Motor neuron (in vitro differentiated cells): ENCODE data around the gene MTR. TPM values are rescaled to one million over a fixed set of nuclear protein-coding genes. Genes with fewer than 3 reads are reported as not detected.

Experiments used
- ATAC-seq, 8 experiments: fragments of 200-7000 bp; cut with Tn5 transposase; replicated peaks in 6 of 8; 2 replicates each; pipeline ENCODE4 v1.8.0; 2021; ENCODE audit warnings: mild to moderate bottlenecking in 8 of 8, moderate library complexity in 8 of 8
- H3K27ac ChIP-seq, 2 donors: fragments of 250-450 bp; sonication (Bioruptor Pico); 2 replicates each; pipeline ENCODE4 v1.9.0; 2021; ENCODE audit warnings: antibody characterized with exemption in 2 of 2, mild to moderate bottlenecking in 2 of 2, moderate library complexity in 1 of 2
- H3K4me1 ChIP-seq, 2 donors: fragments of 250-450 bp; sonication (Bioruptor Pico); replicated peaks in 1 of 2; 2 replicates each; pipeline ENCODE4 v1.6.1; 2021; ENCODE audit warnings: antibody characterized with exemption in 2 of 2, mild to moderate bottlenecking in 2 of 2, moderate library complexity in 1 of 2
- H3K4me3 ChIP-seq, 5 donors: fragments of 250-450 bp; sonication (Bioruptor Pico); 2 replicates each; pipeline ENCODE4 v1.9.0; 2021; ENCODE audit warnings: antibody characterized with exemption in 5 of 5, mild to moderate bottlenecking in 5 of 5, moderate library complexity in 4 of 5
- WGBS, 10 experiments: fragments of 450-650 bp; shearing (Covaris generic); methylation state at CpG; one replicate each; pipeline ENCODE4 v1.0.0; 2022; 5-methylcytosine and 5-hydroxymethylcytosine counted together
- in situ Hi-C, 9 experiments: fragments of 400-800 bp; cut with MboI; loops; one replicate each; pipeline ENCODE4 v1.15.0; 2021; ENCODE audit warnings: low sequenced_read_pairs in 9 of 9, low pct_unique_long_range_greater_than_20kb in 2 of 9; ENCODE audit not compliant: unreplicated experiment in 9 of 9
- total RNA-seq, 8 experiments: library from RNA; unstranded; fragments of 300-600 nt; gene quantifications; 2 replicates each; pipeline versions ENCODE4 v1.2.3 to v1.2.4, GENCODE V29; 2022

MTR gene
- total RNA-seq, 8 experiments from 2014 or later: 13.9 to 42.3 (median 21.0) TPM

- peaks cover 7 to 9% of the 10 kb centered on the region in 2 donors for H3K4me1 ChIP-seq
- ATAC-seq: no peak
- whole genome bisulfite sequencing, 10 experiments: 97 to 100% (median 100%) methylated on average over 1 to 8 of the region's 9 CpGs; no CpG with 5 or more reads in 5 of the 10 experiments
- H3K27ac ChIP-seq: no peak overlapping the region
- in situ Hi-C loops: no loop called here
- H3K4me3 ChIP-seq: no peak overlapping the region
These were observed 24.8 kb downstream of the MTR start for GRCh38 chr1:236819856-236820255.

GRCh38 chr1:236821091-236821627, 26.1 kb downstream of the MTR start:
- no peak overlapping the region for H3K27ac ChIP-seq
- WGBS, 10 experiments: 0 to 57% (median 13%) methylated on average over 1 to 6 of the region's 6 CpGs
- H3K4me3 ChIP-seq: no peak overlapping the region
- in situ Hi-C loops: no loop called here
- peaks cover 7 to 9% of the 10 kb centered on the region in 2 donors for H3K4me1 ChIP-seq
- peak in 4 of 8 experiments; percentile 31 to 73 (median 45) for ATAC-seq

- no peak overlapping the region for H3K4me3 ChIP-seq
- H3K27ac ChIP-seq: no peak overlapping the region
- ATAC-seq: no peak
- H3K4me1 ChIP-seq: peaks cover 7 to 9% of the 10 kb centered on the region in 2 donors
- WGBS, 10 experiments: 92 to 100% (median 95%) methylated on average over 2 of the region's 2 CpGs; no CpG with 5 or more reads in 3 of the 10 experiments
- in situ Hi-C loops: no loop called here
These were observed 28.5 kb downstream of the MTR start for GRCh38 chr1:236823559-236823958.

- Histone ChIP-seq H3K4me1 (no peaks in the 10 kb centered on the region), H3K4me3 (no peak overlapping the region), H3K27ac (no peak overlapping the region)
- in situ Hi-C loops: no loop called here
- WGBS, 10 experiments: 83 to 100% (median 95%) methylated on average over 1 to 3 of the region's 3 CpGs
- ATAC-seq: no peak
These were observed 34.0 kb downstream of the MTR start for GRCh38 chr1:236829085-236829484.

- Histone ChIP-seq H3K4me3 (no peak overlapping the region), H3K4me1 (no peaks in the 10 kb centered on the region), H3K27ac (no peak overlapping the region)
- in situ Hi-C loops: no loop called here
- ATAC-seq: no peak
- 57 to 100% (median 94%) methylated on average over 1 to 3 of the region's 3 CpGs for WGBS, 10 experiments
These were observed 35.0 kb downstream of the MTR start for GRCh38 chr1:236830116-236830515.

- H3K4me1 ChIP-seq: no peaks in the 10 kb centered on the region
- in situ Hi-C loops: no loop called here
- WGBS, 10 experiments: 94 to 100% (median 96%) methylated on average over 1 to 6 of the region's 6 CpGs; no CpG with 5 or more reads in 1 of the 10 experiments
- H3K4me3 ChIP-seq: no peak overlapping the region
- no peak overlapping the region for H3K27ac ChIP-seq
- no peak for ATAC-seq
These were observed 35.5 kb downstream of the MTR start for GRCh38 chr1:236830560-236830959.

GRCh38 chr1:236833575-236833974, 38.5 kb downstream of the MTR start:
- no peaks in the 10 kb centered on the region for H3K4me1 ChIP-seq
- WGBS, 10 experiments: 86 to 100% (median 100%) methylated on average over 1 to 2 of the region's 2 CpGs; no CpG with 5 or more reads in 1 of the 10 experiments
- H3K27ac ChIP-seq: no peak overlapping the region
- no peak for ATAC-seq
- in situ Hi-C loops: no loop called here
- no peak overlapping the region for H3K4me3 ChIP-seq

GRCh38 chr1:236834876-236835275, 39.8 kb downstream of the MTR start:
- in situ Hi-C loops: no loop called here
- no peak overlapping the region for H3K4me3 ChIP-seq

GRCh38 chr1:236835491-236835890, 40.4 kb downstream of the MTR start:
- H3K27ac ChIP-seq: no peak overlapping the region
- in situ Hi-C loops: no loop called here
- 92 to 100% (median 99%) methylated on average over 1 to 4 of the region's 4 CpGs; no CpG with 5 or more reads in 2 of the 10 experiments for WGBS, 10 experiments

More at GRCh38 chr1:236834876-236835275, 39.8 kb downstream of the MTR start:
- ATAC-seq: no peak
- WGBS, 10 experiments: 60 to 100% (median 97%) methylated on average over 1 to 4 of the region's 4 CpGs
- no peak overlapping the region for H3K27ac ChIP-seq
- H3K4me1 ChIP-seq: no peaks in the 10 kb centered on the region

GRCh38 chr1:236836157-236836556, 41.1 kb downstream of the MTR start:
- in situ Hi-C loops: no loop called here
- Histone ChIP-seq H3K4me1 (no peaks in the 10 kb centered on the region), H3K27ac (no peak overlapping the region), H3K4me3 (no peak overlapping the region)
- WGBS, 10 experiments: 75 to 100% (median 97%) methylated on average over 1 to 5 of the region's 5 CpGs
- no peak for ATAC-seq

More at GRCh38 chr1:236835491-236835890, 40.4 kb downstream of the MTR start:
- H3K4me3 ChIP-seq: no peak overlapping the region
- ATAC-seq: no peak
- no peaks in the 10 kb centered on the region for H3K4me1 ChIP-seq

GRCh38 chr1:236837115-236837514, 42.0 kb downstream of the MTR start:
- WGBS, 10 experiments: 72 to 100% (median 95%) methylated on average over 1 to 4 of the region's 4 CpGs
- in situ Hi-C loops: no loop called here
- no peak for ATAC-seq
- no peak overlapping the region for H3K4me3 ChIP-seq
- no peaks in the 10 kb centered on the region for H3K4me1 ChIP-seq
- H3K27ac ChIP-seq: no peak overlapping the region

GRCh38 chr1:236837897-236838296, 42.8 kb downstream of the MTR start:
- ATAC-seq: no peak
- no peak overlapping the region for H3K4me3 ChIP-seq
- no peak overlapping the region for H3K27ac ChIP-seq
- in situ Hi-C loops: no loop called here
- WGBS, 10 experiments: 49 to 100% (median 68%) methylated on average over 1 to 2 of the region's 2 CpGs; no CpG with 5 or more reads in 4 of the 10 experiments
- H3K4me1 ChIP-seq: no peaks in the 10 kb centered on the region

- H3K4me1 ChIP-seq: no peaks in the 10 kb centered on the region
- 90 to 100% (median 98%) methylated on average over 1 to 2 of the region's 2 CpGs for WGBS, 10 experiments
- no peak overlapping the region for H3K27ac ChIP-seq
- in situ Hi-C loops: no loop called here
- no peak overlapping the region for H3K4me3 ChIP-seq
- no peak for ATAC-seq
These were observed 46.2 kb downstream of the MTR start for GRCh38 chr1:236841341-236841740.
